NT2/D1 (cell line): ENCODE measurements around the gene PON2.

ENCODE experiments used
- DNase-seq: peaks from one replicate; pipeline ENCODE4 v3.0.0-alpha.2; 2011; ENCODE audit warnings: low read depth, low spot score
- H3K27me3 ChIP-seq: 2 replicates; pipeline ENCODE4 v1.6.0; 2011; ENCODE audit warnings: mild to moderate bottlenecking; ENCODE audit not compliant: insufficient read length, insufficient read depth
- H3K36me3 ChIP-seq: 2 replicates; pipeline ENCODE4 v1.6.1; 2011; ENCODE audit warnings: mild to moderate bottlenecking, low read length, mixed read lengths; ENCODE audit not compliant: insufficient read depth, insufficient read length
- H3K4me1 ChIP-seq: 2 replicates; pipeline ENCODE4 v1.5.1; 2011; ENCODE audit not compliant: insufficient read depth, insufficient read length
- H3K4me3 ChIP-seq: 2 replicates; pipeline ENCODE4 v1.5.1; 2011; ENCODE audit warnings: low read depth; ENCODE audit not compliant: insufficient read length
- H3K9ac ChIP-seq: 2 replicates; pipeline ENCODE4 v1.6.0; 2011; ENCODE audit warnings: low read depth; ENCODE audit not compliant: insufficient read length
- H3K9me3 ChIP-seq: 2 replicates; pipeline ENCODE4 v1.5.1; 2011; ENCODE audit warnings: mild to moderate bottlenecking, low read length; ENCODE audit not compliant: insufficient read depth
- SUZ12 ChIP-seq: IDR thresholded peaks from 2 replicates; pipeline ENCODE4 v1.6.1; 2011; ENCODE audit not compliant: insufficient read length, insufficient read depth; ENCODE audit errors: extremely low read depth
- YY1 ChIP-seq: IDR thresholded peaks from 2 replicates; pipeline ENCODE4 v1.6.1; 2011; ENCODE audit not compliant: insufficient read length, insufficient read depth
- ZNF274 ChIP-seq: IDR thresholded peaks from 2 replicates; pipeline ENCODE4 v1.6.1; 2011; ENCODE audit warnings: mild to moderate bottlenecking, low read depth, low read length

PON2 gene

DNA sequence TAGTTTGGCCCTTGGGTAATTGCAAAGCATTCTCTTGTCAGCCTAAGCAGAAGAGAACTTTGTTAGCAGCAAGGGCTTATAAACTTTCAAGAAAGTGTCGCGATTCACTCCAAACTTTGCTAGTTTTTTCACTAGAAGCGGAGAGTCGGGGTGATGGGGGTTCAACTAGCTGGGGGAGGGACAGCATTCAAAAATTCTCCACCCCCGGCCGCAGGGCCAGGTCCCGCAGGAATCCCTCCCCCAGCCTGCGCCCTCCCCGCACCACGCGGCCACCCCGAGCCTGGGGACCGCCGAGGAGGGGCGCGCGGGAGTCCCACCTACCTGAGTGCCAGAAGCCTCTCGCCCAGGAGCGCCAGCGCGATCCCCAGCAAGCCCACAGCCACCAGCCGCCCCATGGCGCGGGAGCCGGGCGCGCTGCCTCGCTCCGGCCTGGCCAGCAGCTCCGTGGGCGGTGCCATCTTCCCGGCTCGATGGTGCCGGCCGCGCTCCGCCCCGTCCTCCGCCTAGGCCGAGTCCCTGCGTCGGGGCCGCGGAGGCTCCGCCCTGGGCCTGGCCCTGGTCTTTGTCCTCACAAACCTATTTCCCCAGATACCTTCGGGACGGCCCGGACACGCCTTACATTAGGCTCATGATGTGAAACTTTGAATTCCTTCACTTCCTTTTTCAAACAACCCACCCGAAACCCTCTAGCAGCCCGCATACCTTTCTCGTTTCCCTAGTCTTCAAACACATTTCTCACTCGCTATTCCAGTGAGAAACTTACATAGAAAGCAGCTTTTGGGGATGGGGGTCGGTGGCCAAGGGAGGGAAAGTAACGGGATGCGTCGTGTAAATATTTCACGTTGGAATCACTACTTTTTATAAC is at the start of gene PON2:
Gene PON2, minus strand, starts transcription at position 472 of the 865 bp plus-strand sequence. Its CDS starts 77 bp downstream, at position 395.
- H3K4me3 ChIP-seq: peak within 1 kb of the TSS; percentile 60

GRCh38 chr7:95482424-95482823 is 47.6 kb upstream of the PON2 start:
- TF ChIP-seq SUZ12: no peak
- no peak for TF ChIP-seq ZNF274
- TF ChIP-seq YY1: no peak
- Histone ChIP-seq H3K9ac (no peak overlapping the region), H3K36me3 (no peaks in the 10 kb centered on the region), H3K9me3 (no peaks in the 10 kb centered on the region), H3K27me3 (no peaks in the 10 kb centered on the region), H3K4me3 (no peak overlapping the region), H3K4me1 (no peaks in the 10 kb centered on the region)
- no peak for DNase-seq

More for the DNA sequence above, at the start of gene PON2:
- TF ChIP-seq ZNF274 (no peak), YY1 (no peak), SUZ12 (no peak)
- peak within 1 kb of the TSS; percentile 74 for H3K9ac ChIP-seq
- H3K36me3 ChIP-seq: peaks cover 10% of the 10 kb centered on the region
- DNase-seq: peak; percentile 71
- H3K9me3 ChIP-seq: no peaks in the 10 kb centered on the region
- no peaks in the 10 kb centered on the region for H3K4me1 ChIP-seq
- no peaks in the 10 kb centered on the region for H3K27me3 ChIP-seq

- no peaks in the 10 kb centered on the region for H3K27me3 ChIP-seq
- no peaks in the 10 kb centered on the region for H3K36me3 ChIP-seq
- no peak overlapping the region for H3K4me3 ChIP-seq
- no peak for TF ChIP-seq ZNF274
- TF ChIP-seq YY1: no peak
- TF ChIP-seq SUZ12: no peak
- H3K4me1 ChIP-seq: no peaks in the 10 kb centered on the region
- no peaks in the 10 kb centered on the region for H3K9me3 ChIP-seq
- H3K9ac ChIP-seq: no peak overlapping the region
- no peak for DNase-seq
Measured at GRCh38 chr7:95481271-95482165, 46.7 kb upstream of the PON2 start.

DNA sequence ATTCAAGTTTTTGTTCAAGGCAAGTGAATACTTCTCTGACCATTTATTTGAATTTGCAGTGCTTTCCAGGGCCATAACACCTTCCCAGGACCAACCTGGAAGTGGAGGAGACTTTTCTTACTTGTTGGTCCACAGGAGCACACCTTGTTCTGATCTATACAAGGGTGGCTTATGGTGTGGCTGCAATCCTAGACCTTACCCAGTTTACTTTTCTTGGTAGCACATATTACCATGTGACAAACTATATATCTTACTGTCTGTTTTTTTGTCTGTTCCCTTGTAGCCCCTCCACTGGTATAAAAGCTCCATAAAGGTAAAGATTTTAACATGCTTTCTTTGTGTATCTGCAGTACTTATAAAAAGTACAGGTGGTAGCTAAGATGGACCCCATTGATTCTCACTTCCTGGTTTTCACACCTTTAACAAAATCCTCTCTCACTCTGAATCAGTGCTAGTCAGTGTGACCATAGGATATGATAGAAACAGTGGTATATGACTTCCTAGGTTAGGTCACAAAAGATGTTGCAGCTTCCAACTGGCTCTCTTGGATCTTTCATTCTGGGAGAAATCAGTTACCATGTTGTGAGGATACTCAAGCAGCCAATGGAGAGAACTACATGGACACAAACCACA is 45.3 kb upstream of the PON2 start:
- H3K4me1 ChIP-seq: no peaks in the 10 kb centered on the region
- TF ChIP-seq YY1 (no peak), ZNF274 (no peak), SUZ12 (no peak)
- no peak for DNase-seq
- H3K9me3 ChIP-seq: no peaks in the 10 kb centered on the region
- no peaks in the 10 kb centered on the region for H3K27me3 ChIP-seq
- no peak overlapping the region for H3K4me3 ChIP-seq
- no peak overlapping the region for H3K9ac ChIP-seq
- H3K36me3 ChIP-seq: no peaks in the 10 kb centered on the region

GRCh38 chr7:95478272-95479037 is 43.6 kb upstream of the PON2 start:
- no peak for DNase-seq

GRCh38 chr7:95476904-95477594 is 42.2 kb upstream of the PON2 start:
- TF ChIP-seq ZNF274 (no peak), SUZ12 (no peak), YY1 (no peak)
- Histone ChIP-seq H3K9ac (no peak overlapping the region), H3K36me3 (no peaks in the 10 kb centered on the region), H3K4me1 (no peaks in the 10 kb centered on the region), H3K27me3 (no peaks in the 10 kb centered on the region), H3K9me3 (no peaks in the 10 kb centered on the region), H3K4me3 (no peak overlapping the region)
- peak; percentile 66 for DNase-seq

More at GRCh38 chr7:95478272-95479037, 43.6 kb upstream of the PON2 start:
- H3K4me3 ChIP-seq: no peak overlapping the region
- no peak overlapping the region for H3K9ac ChIP-seq
- H3K4me1 ChIP-seq: no peaks in the 10 kb centered on the region
- no peaks in the 10 kb centered on the region for H3K27me3 ChIP-seq
- no peaks in the 10 kb centered on the region for H3K9me3 ChIP-seq
- no peak for TF ChIP-seq ZNF274
- TF ChIP-seq SUZ12: no peak
- TF ChIP-seq YY1: no peak
- no peaks in the 10 kb centered on the region for H3K36me3 ChIP-seq
